ENCODE data around the gene CERT1. TPM values are rescaled to one million over a fixed set of nuclear protein-coding genes. Genes with fewer than 3 reads are reported as not detected.
"Not testable (repeated sequence)": the region's sequence is repeated elsewhere in the genome, so short reads cannot be mapped to it uniquely, and the experiment has no call there.

The CERT1 gene
- total RNA-seq, 1 experiment from 2014 or later: 50.2 TPM

GRCh38 chr5:75333759-75334158 is 177.7 kb downstream of the CERT1 start:
- H3K18ac ChIP-seq (ENCODE audit: insufficient read length, low read depth, low read length); H3K23ac ChIP-seq (ENCODE audit: insufficient read length, low read depth, low read length); H3K56ac ChIP-seq (ENCODE audit: insufficient read length, low read depth, low read length); H3T11ph ChIP-seq (ENCODE audit: low read length); H3K23me2 ChIP-seq (ENCODE audit: insufficient read length, low read depth, low read length, poor library complexity, severe bottlenecking); H2AFZ ChIP-seq (ENCODE audit: low read length); H2BK15ac ChIP-seq (ENCODE audit: low read depth, low read length); H4K91ac ChIP-seq (ENCODE audit: insufficient read length, low read depth, low read length); H2BK5ac ChIP-seq (ENCODE audit: insufficient read length, low read length); H3K4me2 ChIP-seq (ENCODE audit: insufficient read depth, insufficient read length, low read length); H4K8ac ChIP-seq (replicated peaks; ENCODE audit: insufficient read length, low read depth, low read length); H2BK20ac ChIP-seq (ENCODE audit: low read depth, low read length, poor library complexity, severe bottlenecking); H3K27ac ChIP-seq (ENCODE audit: insufficient read length, low read depth, low read length); H3K27me3 Mint-ChIP-seq (ENCODE audit: low read depth); H3K4me3 Mint-ChIP-seq; H3K36me3 Mint-ChIP-seq (ENCODE audit: insufficient read depth in 1 of 3, low read depth in 3 of 3); H4K5ac ChIP-seq (ENCODE audit: insufficient read length, low read depth, low read length); H2BK12ac ChIP-seq (ENCODE audit: insufficient read length, low read depth, low read length); H3K79me1 ChIP-seq (ENCODE audit: insufficient read depth, low read depth, low read length, poor library complexity, severe bottlenecking); H3K9me3 Mint-ChIP-seq; H3K9me3 ChIP-seq (ENCODE audit: control insufficient read depth, low read depth, low read length); H3K4me1 Mint-ChIP-seq; H3K27me3 ChIP-seq (ENCODE audit: insufficient read depth, low read length); H3K27ac Mint-ChIP-seq; H4K20me1 ChIP-seq (ENCODE audit: control insufficient read depth, insufficient read depth, insufficient read length); H2AK5ac ChIP-seq (ENCODE audit: insufficient read length, low read length); H3K4ac ChIP-seq (ENCODE audit: low read depth, low read length); H2BK120ac ChIP-seq (ENCODE audit: low read depth, low read length, poor library complexity, severe bottlenecking); H3K4me1 ChIP-seq (ENCODE audit: insufficient read depth, low read length); DNase-seq; H3K14ac ChIP-seq (ENCODE audit: insufficient read depth, low read length); H3K9ac ChIP-seq (ENCODE audit: extremely low read depth, insufficient read length, low read length): not testable (repeated sequence)
- no CpG with 5 or more reads among the region's 23 CpGs for WGBS (ENCODE audit: extremely low coverage, insufficient read length, low lambda C conversion rate)
- H3K79me2 ChIP-seq (ENCODE audit: insufficient read depth, low read length): peaks cover 15% of the 10 kb centered on the region

All from H9 (cell line).